ENCODE results near the gene FBXL5. TPM values are rescaled to one million over a fixed set of nuclear protein-coding genes. Genes with fewer than 3 reads are reported as not detected.
"Not testable (repeated sequence)": the region's sequence is repeated elsewhere in the genome, so short reads cannot be mapped to it uniquely, and the experiment has no call there.

Gene FBXL5
- total RNA-seq, 1 donor from 2014 or later: 54.4 TPM

GRCh38 chr4:15636818-15637217, 18.3 kb downstream of the FBXL5 start:
- Mint-ChIP-seq H3K27me3 (ENCODE audit: low read depth) (no peaks in the 10 kb centered on the region), H3K4me1 (ENCODE audit: low read depth) (peaks cover 3% of the 10 kb centered on the region), H3K36me3 (ENCODE audit: low read depth) (peaks cover 29% of the 10 kb centered on the region), H3K9me3 (ENCODE audit: low read depth) (peaks cover 5% of the 10 kb centered on the region), H3K27ac (ENCODE audit: unreplicated experiment) (no peak overlapping the region), H3K4me3 (ENCODE audit: unreplicated experiment) (no peak overlapping the region)
- no peak for TF ChIP-seq CTCF (IDR thresholded peaks at IDR 0.05)
- DNase-seq (ENCODE audit: low spot score): no peak

GRCh38 chr4:15617407-15617806, 37.8 kb downstream of the FBXL5 start:
- H3K27ac Mint-ChIP-seq (ENCODE audit: unreplicated experiment); H3K27me3 Mint-ChIP-seq (ENCODE audit: low read depth); H3K4me3 Mint-ChIP-seq (ENCODE audit: unreplicated experiment); H3K4me1 Mint-ChIP-seq (ENCODE audit: low read depth); DNase-seq (ENCODE audit: low spot score): not testable (repeated sequence)
- Mint-ChIP-seq H3K9me3 (ENCODE audit: low read depth) (peaks cover 17% of the 10 kb centered on the region), H3K36me3 (ENCODE audit: low read depth) (peaks cover 33% of the 10 kb centered on the region)

GRCh38 chr4:15614891-15615290, 40.3 kb downstream of the FBXL5 start:
- H3K4me3 Mint-ChIP-seq (ENCODE audit: unreplicated experiment); H3K4me1 Mint-ChIP-seq (ENCODE audit: low read depth); H3K27ac Mint-ChIP-seq (ENCODE audit: unreplicated experiment); DNase-seq (ENCODE audit: low spot score); H3K27me3 Mint-ChIP-seq (ENCODE audit: low read depth): not testable (repeated sequence)
- H3K36me3 Mint-ChIP-seq (ENCODE audit: low read depth): peaks cover 26% of the 10 kb centered on the region
- H3K9me3 Mint-ChIP-seq (ENCODE audit: low read depth): peaks cover 10% of the 10 kb centered on the region

- no peak for TF ChIP-seq CTCF (IDR thresholded peaks at IDR 0.05)
- no peak for DNase-seq (ENCODE audit: low spot score)
- H3K4me3 Mint-ChIP-seq (ENCODE audit: unreplicated experiment): no peak overlapping the region
- peaks cover 11% of the 10 kb centered on the region for H3K4me1 Mint-ChIP-seq (ENCODE audit: low read depth)
- H3K27me3 Mint-ChIP-seq (ENCODE audit: low read depth): no peaks in the 10 kb centered on the region
- H3K9me3 Mint-ChIP-seq (ENCODE audit: low read depth): no peaks in the 10 kb centered on the region
- peaks cover 17% of the 10 kb centered on the region for H3K36me3 Mint-ChIP-seq (ENCODE audit: low read depth)
- no peak overlapping the region for H3K27ac Mint-ChIP-seq (ENCODE audit: unreplicated experiment)
Observed at GRCh38 chr4:15612136-15612535, 43.0 kb downstream of the FBXL5 start.

GRCh38 chr4:15610855-15611254, 44.3 kb downstream of the FBXL5 start:
- H3K4me1 Mint-ChIP-seq (ENCODE audit: low read depth): peaks cover 11% of the 10 kb centered on the region
- no peaks in the 10 kb centered on the region for H3K27me3 Mint-ChIP-seq (ENCODE audit: low read depth)
- no peak for TF ChIP-seq CTCF (IDR thresholded peaks at IDR 0.05)
- peaks cover 11% of the 10 kb centered on the region for H3K36me3 Mint-ChIP-seq (ENCODE audit: low read depth)
- no peak for DNase-seq (ENCODE audit: low spot score)
- H3K4me3 Mint-ChIP-seq (ENCODE audit: unreplicated experiment): no peak overlapping the region
- no peaks in the 10 kb centered on the region for H3K9me3 Mint-ChIP-seq (ENCODE audit: low read depth)
- H3K27ac Mint-ChIP-seq (ENCODE audit: unreplicated experiment): no peak overlapping the region

GRCh38 chr4:15605537-15605936, 49.6 kb downstream of the FBXL5 start:
- Mint-ChIP-seq H3K27ac (ENCODE audit: unreplicated experiment) (no peak overlapping the region), H3K4me3 (ENCODE audit: unreplicated experiment) (no peak overlapping the region)
- TF ChIP-seq CTCF (IDR thresholded peaks at IDR 0.05): no peak

More at GRCh38 chr4:15605537-15605936, 49.6 kb downstream of the FBXL5 start:
- Mint-ChIP-seq H3K27me3 (ENCODE audit: low read depth) (no peaks in the 10 kb centered on the region), H3K9me3 (ENCODE audit: low read depth) (peaks cover 5% of the 10 kb centered on the region), H3K36me3 (ENCODE audit: low read depth) (peaks cover 32% of the 10 kb centered on the region), H3K4me1 (ENCODE audit: low read depth) (peaks cover 12% of the 10 kb centered on the region)
- no peak for DNase-seq (ENCODE audit: low spot score)
